Measurements from ENCODE around the gene ADAMTS13.

Gene ADAMTS13

GRCh38 chr9:133470427-133470924 lies 48.3 kb downstream of the ADAMTS13 start:
- TF ChIP-seq, protein P1, sequence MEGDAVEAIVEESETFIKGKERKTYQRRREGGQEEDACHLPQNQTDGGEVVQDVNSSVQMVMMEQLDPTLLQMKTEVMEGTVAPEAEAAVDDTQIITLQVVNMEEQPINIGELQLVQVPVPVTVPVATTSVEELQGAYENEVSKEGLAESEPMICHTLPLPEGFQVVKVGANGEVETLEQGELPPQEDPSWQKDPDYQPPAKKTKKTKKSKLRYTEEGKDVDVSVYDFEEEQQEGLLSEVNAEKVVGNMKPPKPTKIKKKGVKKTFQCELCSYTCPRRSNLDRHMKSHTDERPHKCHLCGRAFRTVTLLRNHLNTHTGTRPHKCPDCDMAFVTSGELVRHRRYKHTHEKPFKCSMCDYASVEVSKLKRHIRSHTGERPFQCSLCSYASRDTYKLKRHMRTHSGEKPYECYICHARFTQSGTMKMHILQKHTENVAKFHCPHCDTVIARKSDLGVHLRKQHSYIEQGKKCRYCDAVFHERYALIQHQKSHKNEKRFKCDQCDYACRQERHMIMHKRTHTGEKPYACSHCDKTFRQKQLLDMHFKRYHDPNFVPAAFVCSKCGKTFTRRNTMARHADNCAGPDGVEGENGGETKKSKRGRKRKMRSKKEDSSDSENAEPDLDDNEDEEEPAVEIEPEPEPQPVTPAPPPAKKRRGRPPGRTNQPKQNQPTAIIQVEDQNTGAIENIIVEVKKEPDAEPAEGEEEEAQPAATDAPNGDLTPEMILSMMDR (IDR thresholded peaks at IDR 0.05; ENCODE audit: low read depth, low read length), result no peak
- H3K4me3 ChIP-seq (replicated peaks in 1 of 2; ENCODE audit: low read depth in 2 of 2, low read length in 2 of 2), result no peak overlapping the region
- DNase-seq (ENCODE audit: low read depth in 2 of 2), result no peak

- no peak overlapping the region for H3K4me3 ChIP-seq (replicated peaks in 1 of 2; ENCODE audit: low read depth in 2 of 2, low read length in 2 of 2)
- DNase-seq (ENCODE audit: low read depth in 2 of 2), result no peak
- TF ChIP-seq, protein P1 (IDR thresholded peaks at IDR 0.05; ENCODE audit: low read depth, low read length), result no peak
These were observed 48.8 kb downstream of the ADAMTS13 start for GRCh38 chr9:133470988-133471387.

DNA sequence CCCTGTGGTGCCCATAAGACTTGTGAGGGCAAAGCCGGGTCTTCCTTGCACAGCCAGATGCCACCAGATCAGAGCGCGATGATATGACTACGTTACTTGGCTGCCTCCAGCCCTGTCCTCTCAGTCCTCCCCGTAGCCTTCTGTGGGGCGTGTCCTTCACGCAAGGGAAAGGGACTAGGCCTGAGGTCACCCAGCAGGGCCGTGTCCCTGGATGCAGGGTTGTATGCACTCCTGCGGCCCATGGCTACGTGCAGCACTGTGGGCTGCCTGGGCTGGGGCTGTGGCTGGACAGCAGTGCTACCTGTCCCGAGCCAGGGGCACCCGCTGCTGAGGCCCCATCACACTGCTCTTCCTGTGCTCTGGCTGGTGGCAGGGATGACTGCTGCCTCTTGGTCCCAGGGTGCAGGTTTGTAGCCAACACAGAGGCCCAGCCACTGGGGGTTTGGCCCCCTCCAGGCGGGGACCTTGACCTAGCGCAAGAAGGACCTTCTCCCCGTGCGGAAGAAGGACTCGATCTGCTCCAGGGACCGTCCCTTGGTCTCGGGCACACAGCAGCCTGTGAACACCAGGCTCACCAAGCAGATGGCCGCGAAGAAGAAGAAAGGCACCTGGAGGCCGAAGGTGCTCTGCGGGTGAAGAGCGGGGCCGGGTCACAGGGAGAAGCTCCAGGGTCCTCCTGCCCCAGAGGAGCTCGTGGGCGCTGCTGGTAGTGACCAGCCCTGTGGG lies 49.5 kb downstream of the ADAMTS13 start:
- DNase-seq (ENCODE audit: low read depth in 2 of 2), result no peak
- no peak overlapping the region for H3K4me3 ChIP-seq (replicated peaks in 1 of 2; ENCODE audit: low read depth in 2 of 2, low read length in 2 of 2)
- TF ChIP-seq, protein P1 (IDR thresholded peaks at IDR 0.05; ENCODE audit: low read depth, low read length), result no peak

DNA sequence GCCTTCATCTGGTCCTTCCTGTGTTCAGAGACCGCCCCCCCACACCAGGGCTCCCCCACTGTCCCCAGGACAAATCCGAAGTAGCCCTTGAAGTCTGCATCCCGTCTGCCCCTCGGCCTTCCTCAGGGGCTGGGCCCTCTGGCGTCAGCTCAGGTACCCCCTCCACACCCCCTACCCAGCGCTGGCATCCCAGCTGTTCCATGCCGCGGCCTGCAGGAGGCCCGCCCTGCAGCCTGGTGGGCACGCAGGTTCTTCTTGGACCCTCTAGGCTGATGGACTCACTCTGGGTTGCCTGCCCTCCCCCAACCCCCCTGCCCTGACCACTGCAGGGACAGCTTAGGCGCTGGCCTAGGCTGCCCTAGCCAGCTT lies 50.1 kb downstream of the ADAMTS13 start:
- H3K4me3 ChIP-seq (replicated peaks in 1 of 2; ENCODE audit: low read depth in 2 of 2, low read length in 2 of 2), result no peak overlapping the region
- no peak for DNase-seq (ENCODE audit: low read depth in 2 of 2)
- TF ChIP-seq, protein P1 (IDR thresholded peaks at IDR 0.05; ENCODE audit: low read depth, low read length), result no peak

GRCh38 chr9:133472753-133473378 lies 50.7 kb downstream of the ADAMTS13 start:
- no peak for DNase-seq (ENCODE audit: low read depth in 2 of 2)
- H3K4me3 ChIP-seq (replicated peaks in 1 of 2; ENCODE audit: low read depth in 2 of 2, low read length in 2 of 2), result no peak overlapping the region
- TF ChIP-seq, protein P1 (IDR thresholded peaks at IDR 0.05; ENCODE audit: low read depth, low read length), result no peak

DNA sequence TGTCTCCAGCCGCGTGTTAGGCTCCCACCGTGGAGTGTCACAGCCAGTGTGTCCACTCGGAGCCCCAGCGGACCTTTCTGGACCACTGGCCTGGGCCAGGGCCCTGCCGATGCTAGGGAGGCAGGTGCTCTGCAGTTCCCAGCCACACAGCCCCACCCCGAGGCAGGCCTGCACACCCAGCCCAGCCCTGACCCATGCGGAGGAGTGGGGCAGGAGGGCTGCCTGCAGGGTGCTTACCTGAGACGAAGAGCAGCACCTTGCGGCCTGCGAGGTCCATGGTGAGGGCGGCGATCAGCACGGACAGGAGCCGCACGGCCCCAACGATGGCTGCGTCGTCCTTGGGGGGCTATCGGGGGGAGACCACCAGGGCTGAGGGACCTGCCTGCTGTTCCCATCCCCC lies 51.6 kb downstream of the ADAMTS13 start:
- no peak overlapping the region for H3K4me3 ChIP-seq (replicated peaks in 1 of 2; ENCODE audit: low read depth in 2 of 2, low read length in 2 of 2)
- TF ChIP-seq, protein P1 (IDR thresholded peaks at IDR 0.05; ENCODE audit: low read depth, low read length), result no peak
- DNase-seq (ENCODE audit: low read depth in 2 of 2), result no peak
